ENCODE results near the gene RAP1GDS1. TPM values are rescaled to one million over a fixed set of nuclear protein-coding genes. Genes with fewer than 3 reads are reported as not detected.
A peak's percentile ranks its signal among the peaks of the same experiment; 100 is the strongest.

Gene RAP1GDS1
- total RNA-seq, 4 donors from 2014 or later: 19.4 to 38.0 (median 33.9) TPM

- no peak for TF ChIP-seq POLR2A (IDR thresholded peaks at IDR 0.05)
- TF ChIP-seq CTCF (IDR thresholded peaks at IDR 0.05): no peak
- H3K9me3 ChIP-seq: peaks cover 0 to 3% (median 0%) of the 10 kb centered on the region in 3 donors
- H3K4me1 ChIP-seq: no peaks in the 10 kb centered on the region
- intact Hi-C loops (cut with DNase I): no loop called here
- DNase-seq: no peak
- no peaks in the 10 kb centered on the region for H3K27me3 ChIP-seq
- H3K27ac ChIP-seq: no peak overlapping the region
- H3K4me3 ChIP-seq: no peak overlapping the region
- no peaks in the 10 kb centered on the region for H3K36me3 ChIP-seq
Measured at GRCh38 chr4:98248934-98249333, 12.2 kb upstream of the RAP1GDS1 start.

- intact Hi-C loops (cut with DNase I): no loop called here
- DNase-seq: no peak
- no peak for TF ChIP-seq CTCF (IDR thresholded peaks at IDR 0.05)
- no peak for TF ChIP-seq POLR2A (IDR thresholded peaks at IDR 0.05)
- no peak overlapping the region for H3K27ac ChIP-seq
- H3K9me3 ChIP-seq: peaks cover 0 to 3% (median 0%) of the 10 kb centered on the region in 3 donors
- no peaks in the 10 kb centered on the region for H3K4me1 ChIP-seq
- WGBS, 2 donors: 79 to 92% methylated on average over 1 of the region's 1 CpG
- no peaks in the 10 kb centered on the region for H3K27me3 ChIP-seq
- no peaks in the 10 kb centered on the region for H3K36me3 ChIP-seq
- no peak overlapping the region for H3K4me3 ChIP-seq
Measured at GRCh38 chr4:98249831-98250230, 11.4 kb upstream of the RAP1GDS1 start.

GRCh38 chr4:98253499-98253898, 7.7 kb upstream of the RAP1GDS1 start:
- H3K4me1 ChIP-seq: no peaks in the 10 kb centered on the region
- TF ChIP-seq CTCF (IDR thresholded peaks at IDR 0.05): no peak
- TF ChIP-seq POLR2A (IDR thresholded peaks at IDR 0.05): no peak
- WGBS, 2 donors: 77 to 86% methylated on average over 1 of the region's 1 CpG
- H3K36me3 ChIP-seq: no peaks in the 10 kb centered on the region
- DNase-seq: no peak
- no peak overlapping the region for H3K4me3 ChIP-seq
- intact Hi-C loops (cut with DNase I): no loop called here
- no peak overlapping the region for H3K27ac ChIP-seq
- peaks cover 0 to 3% (median 0%) of the 10 kb centered on the region in 3 donors for H3K9me3 ChIP-seq
- H3K27me3 ChIP-seq: no peaks in the 10 kb centered on the region

GRCh38 chr4:98260047-98260578, 1.1 kb upstream of the RAP1GDS1 start:
- Histone ChIP-seq H3K4me1 (peaks cover 0 to 31% (median 12%) of the 10 kb centered on the region in 3 donors), H3K27ac (peak overlapping the region; percentile 94 to 100 (median 97)), H3K36me3 (no peaks in the 10 kb centered on the region), H3K9me3 (no peaks in the 10 kb centered on the region), H3K27me3 (no peaks in the 10 kb centered on the region), H3K4me3 (peak overlapping the region; percentile 92 to 98 (median 94))
- 1 to 6% methylated on average over 5 to 6 of the region's 24 CpGs for WGBS, 2 donors
- peak; percentile 11 for DNase-seq
- TF ChIP-seq POLR2A (IDR thresholded peaks at IDR 0.05) (peak in 1 of 4 donors; percentile 11), CTCF (IDR thresholded peaks at IDR 0.05) (peak in 2 of 6 experiments; percentile 5 to 6)
- intact Hi-C loops (cut with DNase I): no loop called here

GRCh38 chr4:98261405-98262291, 464 bp downstream of the RAP1GDS1 start:
- intact Hi-C loops (cut with DNase I): no loop called here
- TF ChIP-seq CTCF (IDR thresholded peaks at IDR 0.05) (peak in 1 of 6 experiments; percentile 3), POLR2A (IDR thresholded peaks at IDR 0.05) (no peak)
- no peaks in the 10 kb centered on the region for H3K36me3 ChIP-seq
- peak overlapping the region; percentile 86 to 100 (median 94) for H3K27ac ChIP-seq
- peak overlapping the region; percentile 92 to 98 (median 94) for H3K4me3 ChIP-seq
- peak; percentile 37 for DNase-seq
- H3K4me1 ChIP-seq: peaks cover 0 to 31% (median 12%) of the 10 kb centered on the region in 3 donors
- WGBS, 2 donors: 1% methylated on average over 11 to 12 of the region's 78 CpGs
- no peaks in the 10 kb centered on the region for H3K27me3 ChIP-seq
- no peaks in the 10 kb centered on the region for H3K9me3 ChIP-seq
